ENCODE results near the gene BTBD7. TPM values are rescaled to one million over a fixed set of nuclear protein-coding genes. Genes with fewer than 3 reads are reported as not detected.

BTBD7 gene
- total and polyA plus RNA-seq, 9 of the 15 experiments (the other 6 are each of a cell fraction or from before 2014, with no cell fraction given): 2.5 to 12.9 (median 6.2) TPM

DNA sequence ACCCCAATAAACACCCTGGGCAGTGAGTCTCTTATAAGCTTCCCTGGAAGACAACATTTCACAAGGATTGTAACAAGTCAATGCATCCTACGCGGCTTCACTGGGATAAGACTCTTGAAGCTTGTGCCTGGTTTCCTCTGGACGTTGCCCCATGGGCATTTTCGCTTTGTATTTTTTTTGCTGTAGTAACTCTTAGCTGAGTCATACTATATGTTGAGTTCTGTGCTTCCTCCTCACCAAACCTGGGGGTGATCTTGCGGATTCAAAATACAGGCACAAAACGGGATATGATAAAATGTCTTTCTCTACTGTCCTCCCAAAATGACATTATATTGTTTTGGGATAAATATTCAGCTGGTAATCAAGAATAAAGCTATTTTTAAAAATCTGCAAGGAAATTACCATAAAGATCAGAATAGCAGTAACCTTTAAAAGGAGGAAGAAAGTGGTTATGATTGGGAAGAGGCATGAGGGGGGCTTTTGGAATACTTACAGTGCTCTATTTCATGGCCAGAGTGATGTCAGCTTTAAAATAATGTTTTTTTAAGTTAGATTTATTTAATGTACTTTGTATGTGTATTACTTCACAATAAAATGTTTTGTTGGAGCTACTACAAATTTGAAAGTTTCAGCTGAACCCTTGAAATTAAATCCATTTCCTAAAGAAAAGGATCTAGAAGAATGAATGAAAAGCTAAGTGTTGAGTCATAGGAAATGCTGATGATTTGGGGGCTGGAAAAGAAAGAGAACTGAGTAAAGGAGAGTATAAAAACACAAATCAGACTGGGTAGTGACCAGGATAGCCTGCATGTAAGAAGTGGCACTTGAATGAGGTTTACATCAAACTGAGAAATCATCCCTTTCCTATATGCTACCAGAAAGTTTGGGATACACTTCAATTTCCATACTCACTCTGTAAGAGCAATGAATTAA lies 14.7 kb downstream of the BTBD7 start (continued):
- TF ChIP-seq ZNF41 (CRISPR knock-in tag; conservative IDR thresholded peaks at IDR 0.05) (no peak), SRSF9 (IDR thresholded peaks at IDR 0.05; ENCODE audit: borderline replicate concordance, low read depth, low read length) (no peak), ZNF696 (CRISPR knock-in tag; conservative IDR thresholded peaks at IDR 0.05) (no peak), HNRNPL (IDR thresholded peaks at IDR 0.05; ENCODE audit: low read depth, low read length) (no peak), NUFIP1 (IDR thresholded peaks at IDR 0.05; ENCODE audit: partially characterized antibody) (no peak)
- TF ChIP-seq, protein P1, sequence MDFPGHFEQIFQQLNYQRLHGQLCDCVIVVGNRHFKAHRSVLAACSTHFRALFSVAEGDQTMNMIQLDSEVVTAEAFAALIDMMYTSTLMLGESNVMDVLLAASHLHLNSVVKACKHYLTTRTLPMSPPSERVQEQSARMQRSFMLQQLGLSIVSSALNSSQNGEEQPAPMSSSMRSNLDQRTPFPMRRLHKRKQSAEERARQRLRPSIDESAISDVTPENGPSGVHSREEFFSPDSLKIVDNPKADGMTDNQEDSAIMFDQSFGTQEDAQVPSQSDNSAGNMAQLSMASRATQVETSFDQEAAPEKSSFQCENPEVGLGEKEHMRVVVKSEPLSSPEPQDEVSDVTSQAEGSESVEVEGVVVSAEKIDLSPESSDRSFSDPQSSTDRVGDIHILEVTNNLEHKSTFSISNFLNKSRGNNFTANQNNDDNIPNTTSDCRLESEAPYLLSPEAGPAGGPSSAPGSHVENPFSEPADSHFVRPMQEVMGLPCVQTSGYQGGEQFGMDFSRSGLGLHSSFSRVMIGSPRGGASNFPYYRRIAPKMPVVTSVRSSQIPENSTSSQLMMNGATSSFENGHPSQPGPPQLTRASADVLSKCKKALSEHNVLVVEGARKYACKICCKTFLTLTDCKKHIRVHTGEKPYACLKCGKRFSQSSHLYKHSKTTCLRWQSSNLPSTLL (IDR thresholded peaks at IDR 0.05): no peak
- TF ChIP-seq, protein P2, sequence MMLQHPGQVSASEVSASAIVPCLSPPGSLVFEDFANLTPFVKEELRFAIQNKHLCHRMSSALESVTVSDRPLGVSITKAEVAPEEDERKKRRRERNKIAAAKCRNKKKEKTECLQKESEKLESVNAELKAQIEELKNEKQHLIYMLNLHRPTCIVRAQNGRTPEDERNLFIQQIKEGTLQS (IDR thresholded peaks at IDR 0.05): peak; percentile 26; the same call in 1 of the 2 replicates
- TF ChIP-seq, protein P2 (CRISPR knock-in tag; conservative IDR thresholded peaks at IDR 0.05): no peak
- TF ChIP-seq, protein P3, sequence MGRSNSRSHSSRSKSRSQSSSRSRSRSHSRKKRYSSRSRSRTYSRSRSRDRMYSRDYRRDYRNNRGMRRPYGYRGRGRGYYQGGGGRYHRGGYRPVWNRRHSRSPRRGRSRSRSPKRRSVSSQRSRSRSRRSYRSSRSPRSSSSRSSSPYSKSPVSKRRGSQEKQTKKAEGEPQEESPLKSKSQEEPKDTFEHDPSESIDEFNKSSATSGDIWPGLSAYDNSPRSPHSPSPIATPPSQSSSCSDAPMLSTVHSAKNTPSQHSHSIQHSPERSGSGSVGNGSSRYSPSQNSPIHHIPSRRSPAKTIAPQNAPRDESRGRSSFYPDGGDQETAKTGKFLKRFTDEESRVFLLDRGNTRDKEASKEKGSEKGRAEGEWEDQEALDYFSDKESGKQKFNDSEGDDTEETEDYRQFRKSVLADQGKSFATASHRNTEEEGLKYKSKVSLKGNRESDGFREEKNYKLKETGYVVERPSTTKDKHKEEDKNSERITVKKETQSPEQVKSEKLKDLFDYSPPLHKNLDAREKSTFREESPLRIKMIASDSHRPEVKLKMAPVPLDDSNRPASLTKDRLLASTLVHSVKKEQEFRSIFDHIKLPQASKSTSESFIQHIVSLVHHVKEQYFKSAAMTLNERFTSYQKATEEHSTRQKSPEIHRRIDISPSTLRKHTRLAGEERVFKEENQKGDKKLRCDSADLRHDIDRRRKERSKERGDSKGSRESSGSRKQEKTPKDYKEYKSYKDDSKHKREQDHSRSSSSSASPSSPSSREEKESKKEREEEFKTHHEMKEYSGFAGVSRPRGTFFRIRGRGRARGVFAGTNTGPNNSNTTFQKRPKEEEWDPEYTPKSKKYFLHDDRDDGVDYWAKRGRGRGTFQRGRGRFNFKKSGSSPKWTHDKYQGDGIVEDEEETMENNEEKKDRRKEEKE (IDR thresholded peaks at IDR 0.05; ENCODE audit: borderline replicate concordance in 1 of 2, control insufficient read depth in 1 of 2, low read depth in 2 of 2, low read length in 1 of 2): no peak

All from K562 (cell line).